Osteocyte (in vitro differentiated cells): ENCODE measurements around the gene IPPK. TPM values are rescaled to one million over a fixed set of nuclear protein-coding genes. Genes with fewer than 3 reads are reported as not detected.

Source experiments
- DNase-seq: peaks from one replicate; pipeline ENCODE4 v3.0.0; 2021; ENCODE audit warnings: mixed read lengths; ENCODE audit not compliant: unreplicated experiment; ENCODE audit errors: extremely low spot score
- H3K27ac Mint-ChIP-seq: one replicate; pipeline ENCODE4 v1.8.0; 2021; ENCODE audit warnings: mild to moderate bottlenecking, mixed read lengths; ENCODE audit not compliant: unreplicated experiment
- H3K27me3 Mint-ChIP-seq: one replicate; pipeline ENCODE4 v1.8.0; 2021; ENCODE audit warnings: mixed read lengths; ENCODE audit not compliant: unreplicated experiment
- H3K36me3 Mint-ChIP-seq: one replicate; pipeline ENCODE4 v1.8.0; 2021; ENCODE audit warnings: mixed read lengths; ENCODE audit not compliant: unreplicated experiment
- H3K4me1 Mint-ChIP-seq: one replicate; pipeline ENCODE4 v1.8.0; 2021; ENCODE audit warnings: mixed read lengths; ENCODE audit not compliant: unreplicated experiment
- H3K4me3 Mint-ChIP-seq: one replicate; pipeline ENCODE4 v1.8.0; 2021; ENCODE audit warnings: mild to moderate bottlenecking, moderate library complexity, mixed read lengths; ENCODE audit not compliant: unreplicated experiment
- H3K9me3 Mint-ChIP-seq: one replicate; pipeline ENCODE4 v1.8.0; 2021; ENCODE audit warnings: mixed read lengths; ENCODE audit not compliant: unreplicated experiment
- CTCF ChIP-seq: fragments of 200-600 bp; sonication (generic); IDR thresholded peaks from 2 replicates; pipeline ENCODE4 v1.5.0; 2021; ENCODE audit warnings: antibody characterized with exemption, mild to moderate bottlenecking, moderate library complexity
- total RNA-seq: library from RNA; stranded (reverse); gene quantifications from 2 replicates; pipeline ENCODE4 v1.2.1, GENCODE V29; 2021

IPPK gene
- total RNA-seq, 1 donor from 2014 or later: 6.4 TPM

GRCh38 chr9:92714016-92714415 is 44.1 kb upstream of the IPPK start:
- H3K4me3 Mint-ChIP-seq: no peak overlapping the region
- H3K4me1 Mint-ChIP-seq: no peaks in the 10 kb centered on the region
- H3K27me3 Mint-ChIP-seq: no peaks in the 10 kb centered on the region
- no peaks in the 10 kb centered on the region for H3K9me3 Mint-ChIP-seq
- no peak overlapping the region for H3K27ac Mint-ChIP-seq
- TF ChIP-seq CTCF: no peak
- peak; percentile 64 for DNase-seq
- peaks cover 21% of the 10 kb centered on the region for H3K36me3 Mint-ChIP-seq

GRCh38 chr9:92713528-92713927 is 43.6 kb upstream of the IPPK start:
- H3K4me3 Mint-ChIP-seq: no peak overlapping the region
- H3K36me3 Mint-ChIP-seq: peaks cover 20% of the 10 kb centered on the region
- no peak for TF ChIP-seq CTCF
- no peaks in the 10 kb centered on the region for H3K9me3 Mint-ChIP-seq
- H3K27me3 Mint-ChIP-seq: no peaks in the 10 kb centered on the region
- H3K27ac Mint-ChIP-seq: no peak overlapping the region
- H3K4me1 Mint-ChIP-seq: no peaks in the 10 kb centered on the region
- DNase-seq: peak; percentile 82

- H3K9me3 Mint-ChIP-seq: no peaks in the 10 kb centered on the region
- H3K27me3 Mint-ChIP-seq: no peaks in the 10 kb centered on the region
- H3K4me3 Mint-ChIP-seq: no peak overlapping the region
- no peak for TF ChIP-seq CTCF
- H3K36me3 Mint-ChIP-seq: peaks cover 20% of the 10 kb centered on the region
- peak; percentile 68 for DNase-seq
- no peak overlapping the region for H3K27ac Mint-ChIP-seq
- no peaks in the 10 kb centered on the region for H3K4me1 Mint-ChIP-seq
These were observed 42.8 kb upstream of the IPPK start for GRCh38 chr9:92712767-92713166.

- DNase-seq: no peak
- Mint-ChIP-seq H3K27ac (no peak overlapping the region), H3K4me1 (no peaks in the 10 kb centered on the region), H3K9me3 (no peaks in the 10 kb centered on the region), H3K36me3 (peaks cover 20% of the 10 kb centered on the region), H3K4me3 (no peak overlapping the region), H3K27me3 (no peaks in the 10 kb centered on the region)
- no peak for TF ChIP-seq CTCF
These were observed 41.9 kb upstream of the IPPK start for GRCh38 chr9:92711844-92712243.

GRCh38 chr9:92711146-92711545 is 41.2 kb upstream of the IPPK start:
- DNase-seq: no peak
- TF ChIP-seq CTCF: no peak
- peaks cover 20% of the 10 kb centered on the region for H3K36me3 Mint-ChIP-seq
- no peak overlapping the region for H3K27ac Mint-ChIP-seq
- no peak overlapping the region for H3K4me3 Mint-ChIP-seq
- H3K27me3 Mint-ChIP-seq: no peaks in the 10 kb centered on the region
- no peaks in the 10 kb centered on the region for H3K9me3 Mint-ChIP-seq
- H3K4me1 Mint-ChIP-seq: no peaks in the 10 kb centered on the region
